HFF-Myc (cell line): ENCODE measurements around the gene KCNMA1.

Source experiments
- DNase-seq: peaks from one replicate; pipeline ENCODE4 v3.0.0-alpha.2; 2011; ENCODE audit warnings: low read depth; ENCODE audit errors: extremely low read depth
- H3K4me3 ChIP-seq: replicated peaks from 2 replicates; pipeline ENCODE4 v1.5.1; 2011; ENCODE audit warnings: low read depth, mild to moderate bottlenecking, control low read depth, low read length
- TF ChIP-seq, protein P1 (sequence below): IDR thresholded peaks from 2 replicates; pipeline ENCODE4 v1.5.1; 2012; ENCODE audit warnings: mild to moderate bottlenecking, low read depth, low read length, control low read depth; ENCODE audit errors: missing control alignments

KCNMA1 gene

DNA sequence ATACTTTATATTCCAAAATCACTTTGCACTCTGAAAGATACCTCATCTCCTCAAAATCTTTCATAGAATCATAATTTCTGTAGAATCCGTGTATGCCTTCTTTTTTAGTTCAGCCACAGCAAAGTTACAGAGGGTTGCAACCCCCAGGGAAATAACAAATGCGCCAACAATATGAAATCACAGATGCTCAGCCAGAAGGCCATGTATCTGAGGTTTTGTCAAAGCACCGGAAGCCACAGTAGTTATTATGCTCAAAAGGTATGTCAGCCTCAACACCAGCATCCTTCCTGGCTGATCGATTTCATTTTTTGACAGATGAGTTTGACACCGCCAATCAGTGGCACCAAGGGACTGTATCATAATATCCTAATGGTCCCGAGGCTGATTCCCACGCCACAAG, 204.1 kb downstream of the KCNMA1 start:
- no peak for DNase-seq
- no peak overlapping the region for H3K4me3 ChIP-seq
- TF ChIP-seq, protein P1, sequence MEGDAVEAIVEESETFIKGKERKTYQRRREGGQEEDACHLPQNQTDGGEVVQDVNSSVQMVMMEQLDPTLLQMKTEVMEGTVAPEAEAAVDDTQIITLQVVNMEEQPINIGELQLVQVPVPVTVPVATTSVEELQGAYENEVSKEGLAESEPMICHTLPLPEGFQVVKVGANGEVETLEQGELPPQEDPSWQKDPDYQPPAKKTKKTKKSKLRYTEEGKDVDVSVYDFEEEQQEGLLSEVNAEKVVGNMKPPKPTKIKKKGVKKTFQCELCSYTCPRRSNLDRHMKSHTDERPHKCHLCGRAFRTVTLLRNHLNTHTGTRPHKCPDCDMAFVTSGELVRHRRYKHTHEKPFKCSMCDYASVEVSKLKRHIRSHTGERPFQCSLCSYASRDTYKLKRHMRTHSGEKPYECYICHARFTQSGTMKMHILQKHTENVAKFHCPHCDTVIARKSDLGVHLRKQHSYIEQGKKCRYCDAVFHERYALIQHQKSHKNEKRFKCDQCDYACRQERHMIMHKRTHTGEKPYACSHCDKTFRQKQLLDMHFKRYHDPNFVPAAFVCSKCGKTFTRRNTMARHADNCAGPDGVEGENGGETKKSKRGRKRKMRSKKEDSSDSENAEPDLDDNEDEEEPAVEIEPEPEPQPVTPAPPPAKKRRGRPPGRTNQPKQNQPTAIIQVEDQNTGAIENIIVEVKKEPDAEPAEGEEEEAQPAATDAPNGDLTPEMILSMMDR: no peak

- H3K4me3 ChIP-seq: no peak overlapping the region
- TF ChIP-seq, protein P1: no peak
Measured at GRCh38 chr10:77431980-77432797, 205.4 kb downstream of the KCNMA1 start.

GRCh38 chr10:77431209-77431611, 206.4 kb downstream of the KCNMA1 start:
- no peak for DNase-seq
- H3K4me3 ChIP-seq: no peak overlapping the region
- TF ChIP-seq, protein P1: no peak

More at GRCh38 chr10:77431980-77432797, 205.4 kb downstream of the KCNMA1 start:
- no peak for DNase-seq

- TF ChIP-seq, protein P1: no peak
- DNase-seq: no peak
- no peak overlapping the region for H3K4me3 ChIP-seq
Measured at GRCh38 chr10:77430530-77430929, 207.1 kb downstream of the KCNMA1 start.

DNA sequence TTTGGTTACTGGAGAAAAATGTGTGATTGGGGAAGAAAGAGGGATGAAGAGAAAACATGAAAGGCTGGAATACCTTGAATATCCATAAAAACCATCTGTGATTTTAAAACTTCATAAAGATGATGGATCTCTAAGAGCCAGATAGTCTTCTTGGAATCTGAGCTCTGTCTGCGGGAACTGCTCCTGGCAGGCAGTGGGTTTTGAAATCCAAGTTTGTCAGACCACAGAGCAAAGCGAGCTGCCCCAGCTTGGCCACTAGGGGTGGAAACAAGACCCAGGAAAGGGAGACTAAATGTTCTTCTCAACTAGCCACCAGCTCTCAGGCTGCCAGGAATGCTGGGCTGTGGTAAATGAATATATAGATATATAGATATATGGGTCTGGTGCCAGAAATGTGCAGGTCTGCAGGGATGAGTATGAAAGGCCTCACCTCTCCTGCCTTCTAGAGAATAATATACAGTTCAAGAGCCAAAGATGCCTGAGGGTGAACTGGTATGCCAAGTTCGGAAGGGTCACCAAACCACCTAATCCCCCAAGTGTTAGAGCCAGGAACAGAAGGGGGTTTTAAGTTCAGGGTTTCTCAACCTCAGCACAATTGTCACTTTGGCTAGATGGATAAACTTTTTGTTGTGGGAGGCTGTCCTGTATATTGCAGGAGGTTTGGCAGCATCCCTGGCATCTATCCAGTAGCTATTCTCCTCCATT, 208.8 kb downstream of the KCNMA1 start:
- TF ChIP-seq, protein P1: peak; percentile 85
- DNase-seq: no peak
- no peak overlapping the region for H3K4me3 ChIP-seq

GRCh38 chr10:77424257-77424656, 213.4 kb downstream of the KCNMA1 start:
- TF ChIP-seq, protein P1: no peak
- no peak overlapping the region for H3K4me3 ChIP-seq
- no peak for DNase-seq
